Natural killer cell (primary cell): ENCODE results near the gene RRP15. TPM values are rescaled to one million over a fixed set of nuclear protein-coding genes. Genes with fewer than 3 reads are reported as not detected.

ENCODE experiments used
- ATAC-seq, 3 donors: fragments of 150-1000 bp in 2 of 3; fragments of 200-7000 bp in 1 of 3; cut with Tn5 transposase; 1 replicate in 1 of 3; 2 replicates in 2 of 3; pipeline ENCODE4 v1.10.0; 2021; ENCODE audit warnings: mild to moderate bottlenecking in 2 of 3, moderate library complexity in 2 of 3
- DNase-seq, 2 donors: peaks; one replicate each; pipeline versions ENCODE4 v3.0.0 to v3.0.0-alpha.2; 2013 to 2021; ENCODE audit warnings: mixed read lengths in 1 of 2
- H3K27ac ChIP-seq: one replicate; pipeline ENCODE4 v1.5.1; 2013; ENCODE audit warnings: mild to moderate bottlenecking, low read length
- H3K27me3 ChIP-seq: one replicate; pipeline ENCODE4 v1.6.1; 2013; ENCODE audit warnings: low read length; ENCODE audit not compliant: control insufficient read depth, insufficient read depth
- H3K36me3 ChIP-seq: one replicate; pipeline ENCODE4 v1.6.1; 2013; ENCODE audit warnings: low read length; ENCODE audit not compliant: control insufficient read depth, insufficient read depth
- H3K4me1 ChIP-seq: one replicate; pipeline ENCODE4 v1.6.1; 2013; ENCODE audit warnings: low read length; ENCODE audit not compliant: control insufficient read depth, insufficient read depth
- H3K4me3 ChIP-seq: one replicate; pipeline ENCODE4 v1.5.1; 2013; ENCODE audit warnings: low read length
- H3K9me3 ChIP-seq: one replicate; pipeline ENCODE4 v1.6.1; 2013; ENCODE audit warnings: low read length; ENCODE audit not compliant: control insufficient read depth, insufficient read depth
- H3K27ac Mint-ChIP-seq, 2 donors: one replicate each; pipeline ENCODE4 v1.8.0; 2022; ENCODE audit warnings: mild to moderate bottlenecking in 2 of 2, mixed read lengths in 2 of 2, moderate library complexity in 1 of 2
- H3K27me3 Mint-ChIP-seq, 2 donors: one replicate each; pipeline ENCODE4 v1.8.0; 2022; ENCODE audit warnings: low read depth in 2 of 2, mixed read lengths in 2 of 2
- H3K36me3 Mint-ChIP-seq: one replicate; pipeline ENCODE4 v1.8.0; 2022; ENCODE audit warnings: mixed read lengths
- H3K4me1 Mint-ChIP-seq, 2 donors: one replicate each; pipeline ENCODE4 v1.8.0; 2022; ENCODE audit warnings: mixed read lengths in 2 of 2
- H3K4me3 Mint-ChIP-seq: one replicate; pipeline ENCODE4 v1.8.0; 2022; ENCODE audit warnings: mild to moderate bottlenecking, moderate library complexity, mixed read lengths
- H3K9me3 Mint-ChIP-seq, 2 donors: one replicate each; pipeline ENCODE4 v1.8.0; 2022; ENCODE audit warnings: mixed read lengths in 2 of 2
- WGBS: methylation state at CpG from one replicate; pipeline ENCODE4 v1.1.7; 2013; ENCODE audit warnings: missing lambda C conversion rate; ENCODE audit not compliant: insufficient coverage; 5-methylcytosine and 5-hydroxymethylcytosine counted together
- intact Hi-C: fragments of 100-400 bp; cut with micrococcal nuclease; formaldehyde crosslinking; loops from one replicate; pipeline ENCODE4 v1.14.2; 2022
- total RNA-seq, 4 donors: library from RNA; stranded (reverse); fragments of 120-200 nt in 1 of 4; gene quantifications; one replicate each; pipeline versions ENCODE4 v1.2.3 to v1.2.4, GENCODE V29; 2013 to 2022
- TF ChIP-seq, protein P1 (sequence below): fragments of 200-600 bp; IDR thresholded peaks from one replicate; pipeline ENCODE4 v1.8.0; 2022; ENCODE audit warnings: antibody characterized with exemption

The RRP15 gene
- total RNA-seq, 3 donors from 2014 or later (not counting 1 experiment from before 2014, with no cell fraction given) = 9.2 to 15.3 (median 13.3) TPM

- H3K4me1 Mint-ChIP-seq = no peaks in the 10 kb centered on the region
- no peak overlapping the region for H3K4me3 Mint-ChIP-seq
- WGBS = 0% methylated on average over 1 of the region's 4 CpGs
- H3K9me3 Mint-ChIP-seq = no peaks in the 10 kb centered on the region
- H3K27me3 Mint-ChIP-seq = no peaks in the 10 kb centered on the region
- DNase-seq = peak in 1 of 2 donors; percentile 68
- H3K4me3 ChIP-seq = no peak overlapping the region
- TF ChIP-seq, protein P1, sequence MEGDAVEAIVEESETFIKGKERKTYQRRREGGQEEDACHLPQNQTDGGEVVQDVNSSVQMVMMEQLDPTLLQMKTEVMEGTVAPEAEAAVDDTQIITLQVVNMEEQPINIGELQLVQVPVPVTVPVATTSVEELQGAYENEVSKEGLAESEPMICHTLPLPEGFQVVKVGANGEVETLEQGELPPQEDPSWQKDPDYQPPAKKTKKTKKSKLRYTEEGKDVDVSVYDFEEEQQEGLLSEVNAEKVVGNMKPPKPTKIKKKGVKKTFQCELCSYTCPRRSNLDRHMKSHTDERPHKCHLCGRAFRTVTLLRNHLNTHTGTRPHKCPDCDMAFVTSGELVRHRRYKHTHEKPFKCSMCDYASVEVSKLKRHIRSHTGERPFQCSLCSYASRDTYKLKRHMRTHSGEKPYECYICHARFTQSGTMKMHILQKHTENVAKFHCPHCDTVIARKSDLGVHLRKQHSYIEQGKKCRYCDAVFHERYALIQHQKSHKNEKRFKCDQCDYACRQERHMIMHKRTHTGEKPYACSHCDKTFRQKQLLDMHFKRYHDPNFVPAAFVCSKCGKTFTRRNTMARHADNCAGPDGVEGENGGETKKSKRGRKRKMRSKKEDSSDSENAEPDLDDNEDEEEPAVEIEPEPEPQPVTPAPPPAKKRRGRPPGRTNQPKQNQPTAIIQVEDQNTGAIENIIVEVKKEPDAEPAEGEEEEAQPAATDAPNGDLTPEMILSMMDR = peak; percentile 67
- peaks cover 6% of the 10 kb centered on the region for H3K36me3 Mint-ChIP-seq
- H3K9me3 ChIP-seq = no peaks in the 10 kb centered on the region
- H3K4me1 ChIP-seq = no peaks in the 10 kb centered on the region
- peak; percentile 44 to 76 (median 53) for ATAC-seq
- no peak overlapping the region for H3K27ac Mint-ChIP-seq
- H3K27ac ChIP-seq = no peak overlapping the region
- H3K36me3 ChIP-seq = peaks cover 4% of the 10 kb centered on the region
- intact Hi-C loops = loop anchor here (1.0 kb wide), 1 partner anchor 1086 kb away; no protein-coding TSS in a partner anchor
- H3K27me3 ChIP-seq = no peaks in the 10 kb centered on the region
These were observed 45.0 kb downstream of the RRP15 start for GRCh38 chr1:218330043-218330623.

GRCh38 chr1:218332416-218332815 is 47.3 kb downstream of the RRP15 start:
- H3K4me3 ChIP-seq = no peak overlapping the region
- H3K27ac ChIP-seq = no peak overlapping the region
- intact Hi-C loops = no loop called here
- Mint-ChIP-seq H3K4me3 (no peak overlapping the region), H3K4me1 (no peaks in the 10 kb centered on the region), H3K9me3 (no peaks in the 10 kb centered on the region), H3K36me3 (peaks cover 6% of the 10 kb centered on the region), H3K27ac (no peak overlapping the region), H3K27me3 (no peaks in the 10 kb centered on the region)
- DNase-seq (no peak), ATAC-seq (no peak)
- TF ChIP-seq, protein P1 = no peak
- no peaks in the 10 kb centered on the region for H3K36me3 ChIP-seq
- H3K27me3 ChIP-seq = no peaks in the 10 kb centered on the region
- H3K9me3 ChIP-seq = no peaks in the 10 kb centered on the region
- no peaks in the 10 kb centered on the region for H3K4me1 ChIP-seq

DNA sequence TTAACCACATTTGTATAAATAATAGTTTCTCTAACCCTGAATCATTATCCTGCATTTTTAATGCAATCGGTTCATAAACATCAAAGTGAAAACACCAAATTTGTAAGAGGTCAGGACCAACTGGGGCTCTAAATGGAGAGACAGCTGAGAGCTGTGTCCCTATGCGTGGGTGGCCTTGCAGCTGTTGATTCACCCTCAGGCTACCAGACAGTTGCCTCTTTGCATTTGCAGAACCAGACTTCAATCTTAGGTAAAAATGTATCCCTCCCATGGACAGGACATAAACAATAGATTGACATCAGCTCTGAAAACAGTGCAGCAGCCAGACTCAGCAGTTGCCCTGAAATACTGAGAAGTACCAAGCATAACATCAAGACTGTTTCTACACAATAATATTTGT is 51.2 kb downstream of the RRP15 start:
- TF ChIP-seq, protein P1 = no peak
- H3K27ac Mint-ChIP-seq = no peak overlapping the region
- no peak for DNase-seq
- H3K27me3 ChIP-seq = no peaks in the 10 kb centered on the region
- no peak for ATAC-seq
- no peaks in the 10 kb centered on the region for H3K27me3 Mint-ChIP-seq
- H3K4me3 ChIP-seq = no peak overlapping the region
- H3K9me3 Mint-ChIP-seq = no peaks in the 10 kb centered on the region
- H3K36me3 Mint-ChIP-seq = peaks cover 6% of the 10 kb centered on the region
- H3K4me1 ChIP-seq = no peaks in the 10 kb centered on the region
- intact Hi-C loops = no loop called here
- H3K9me3 ChIP-seq = no peaks in the 10 kb centered on the region
- 85% methylated on average over 2 of the region's 2 CpGs for WGBS
- H3K27ac ChIP-seq = no peak overlapping the region
- H3K4me3 Mint-ChIP-seq = no peak overlapping the region
- H3K4me1 Mint-ChIP-seq = no peaks in the 10 kb centered on the region
- no peaks in the 10 kb centered on the region for H3K36me3 ChIP-seq

GRCh38 chr1:218339267-218339831 is 54.3 kb downstream of the RRP15 start:
- Histone ChIP-seq H3K4me3 (no peak overlapping the region), H3K9me3 (no peaks in the 10 kb centered on the region), H3K4me1 (no peaks in the 10 kb centered on the region), H3K36me3 (no peaks in the 10 kb centered on the region), H3K27me3 (peaks cover 4% of the 10 kb centered on the region), H3K27ac (no peak overlapping the region)
- peak in 1 of 2 donors; percentile 32 for DNase-seq
- Mint-ChIP-seq H3K36me3 (no peaks in the 10 kb centered on the region), H3K9me3 (no peaks in the 10 kb centered on the region), H3K27me3 (no peaks in the 10 kb centered on the region), H3K4me3 (no peak overlapping the region), H3K4me1 (no peaks in the 10 kb centered on the region), H3K27ac (no peak overlapping the region)
- intact Hi-C loops = no loop called here
- no CpG with 5 or more reads among the region's 1 CpG for WGBS
- TF ChIP-seq, protein P1 = peak; percentile 57
- no peak for ATAC-seq
